ENCODE results near the gene KRTAP4-11.
"Not testable (repeated sequence)": the region's sequence is repeated elsewhere in the genome, so short reads cannot be mapped to it uniquely, and the experiment has no call there.

Gene KRTAP4-11

GRCh38 chr17:41125064-41125463, 6.9 kb upstream of the KRTAP4-11 start:
- Histone ChIP-seq H3K23ac (ENCODE audit: low read depth, low read length, poor library complexity) (no peak overlapping the region), H3K9ac (ENCODE audit: low read depth, low read length, poor library complexity) (no peak overlapping the region), H3K27me3 (ENCODE audit: control insufficient read depth in 3 of 3, insufficient read depth in 3 of 3, low read depth in 1 of 3, low read length in 3 of 3) (no peaks in the 10 kb centered on the region), H2BK15ac (ENCODE audit: low read length) (no peak overlapping the region), H3K36me3 (replicated peaks in 1 of 2; ENCODE audit: control insufficient read depth in 2 of 2, insufficient read depth in 2 of 2, low read length in 2 of 2) (no peaks in the 10 kb centered on the region), H2AK5ac (ENCODE audit: low read depth, low read length) (no peak overlapping the region), H3K4me1 (ENCODE audit: control insufficient read depth in 2 of 2, insufficient read depth in 1 of 2, low read depth in 1 of 2, low read length in 2 of 2) (no peaks in the 10 kb centered on the region), H2BK5ac (ENCODE audit: low read length) (no peak overlapping the region), H3K4me3 (ENCODE audit: low read length in 2 of 2) (no peak overlapping the region), H3K4me2 (ENCODE audit: insufficient read depth, low read length, poor library complexity, severe bottlenecking) (no peak overlapping the region), H3K14ac (ENCODE audit: low read length) (no peak overlapping the region), H4K8ac (ENCODE audit: low read depth, low read length) (no peak overlapping the region), H2BK12ac (ENCODE audit: low read length) (no peak overlapping the region), H3K79me1 (ENCODE audit: low read depth, low read length) (no peaks in the 10 kb centered on the region), H3K27ac (replicated peaks; ENCODE audit: low read length) (no peak overlapping the region), H4K91ac (ENCODE audit: low read depth, low read length, poor library complexity) (no peak overlapping the region), H2BK120ac (ENCODE audit: low read depth, low read length) (no peak overlapping the region), H3K18ac (ENCODE audit: low read length) (no peak overlapping the region), H3K9me3 (replicated peaks in 1 of 2; ENCODE audit: control insufficient read depth in 2 of 2, insufficient read depth in 1 of 2, low read depth in 1 of 2, low read length in 2 of 2) (no peaks in the 10 kb centered on the region), H3K4ac (ENCODE audit: low read length) (no peak overlapping the region), H2AFZ (ENCODE audit: low read length) (no peak overlapping the region)
- no peak for DNase-seq (ENCODE audit: low spot score)
- WGBS, 2 donors (ENCODE audit: extremely low coverage in 2 of 2, insufficient read length in 2 of 2, insufficient replicate concordance in 1 of 2): no CpG with 5 or more reads among the region's 2 CpGs

GRCh38 chr17:41123991-41124371, 5.8 kb upstream of the KRTAP4-11 start, which contains the start of gene KRTAP4-12:
Gene KRTAP4-12 (minus strand): TSS chr17:41124182. CDS start chr17:41124122, 60 bp downstream.
- H3K4me2 ChIP-seq (ENCODE audit: insufficient read depth, low read length, poor library complexity, severe bottlenecking); H4K91ac ChIP-seq (ENCODE audit: low read depth, low read length, poor library complexity); H3K4ac ChIP-seq (ENCODE audit: low read length); H2AK5ac ChIP-seq (ENCODE audit: low read depth, low read length); H3K27me3 ChIP-seq (ENCODE audit: control insufficient read depth in 3 of 3, insufficient read depth in 3 of 3, low read depth in 1 of 3, low read length in 3 of 3); H2BK5ac ChIP-seq (ENCODE audit: low read length); H3K9me3 ChIP-seq (replicated peaks in 1 of 2; ENCODE audit: control insufficient read depth in 2 of 2, insufficient read depth in 1 of 2, low read depth in 1 of 2, low read length in 2 of 2); H3K14ac ChIP-seq (ENCODE audit: low read length); H3K27ac ChIP-seq (replicated peaks; ENCODE audit: low read length); H3K36me3 ChIP-seq (replicated peaks in 1 of 2; ENCODE audit: control insufficient read depth in 2 of 2, insufficient read depth in 2 of 2, low read length in 2 of 2); H3K18ac ChIP-seq (ENCODE audit: low read length); H3K23ac ChIP-seq (ENCODE audit: low read depth, low read length, poor library complexity); H3K79me1 ChIP-seq (ENCODE audit: low read depth, low read length); H4K8ac ChIP-seq (ENCODE audit: low read depth, low read length); H2BK120ac ChIP-seq (ENCODE audit: low read depth, low read length); H2BK12ac ChIP-seq (ENCODE audit: low read length); H3K4me1 ChIP-seq (ENCODE audit: control insufficient read depth in 2 of 2, insufficient read depth in 1 of 2, low read depth in 1 of 2, low read length in 2 of 2); H2BK15ac ChIP-seq (ENCODE audit: low read length); H3K9ac ChIP-seq (ENCODE audit: low read depth, low read length, poor library complexity); H2AFZ ChIP-seq (ENCODE audit: low read length); DNase-seq (ENCODE audit: low spot score); H3K4me3 ChIP-seq (ENCODE audit: low read length in 2 of 2): not testable (repeated sequence)
- no CpG with 5 or more reads among the region's 3 CpGs for WGBS, 2 donors (ENCODE audit: extremely low coverage in 2 of 2, insufficient read length in 2 of 2, insufficient replicate concordance in 1 of 2)

GRCh38 chr17:41123292-41123990, 5.3 kb upstream of the KRTAP4-11 start:
- H2AFZ ChIP-seq (ENCODE audit: low read length); H3K36me3 ChIP-seq (replicated peaks in 1 of 2; ENCODE audit: control insufficient read depth in 2 of 2, insufficient read depth in 2 of 2, low read length in 2 of 2); H2BK5ac ChIP-seq (ENCODE audit: low read length); H3K9me3 ChIP-seq (replicated peaks in 1 of 2; ENCODE audit: control insufficient read depth in 2 of 2, insufficient read depth in 1 of 2, low read depth in 1 of 2, low read length in 2 of 2); H3K9ac ChIP-seq (ENCODE audit: low read depth, low read length, poor library complexity); H3K27me3 ChIP-seq (ENCODE audit: control insufficient read depth in 3 of 3, insufficient read depth in 3 of 3, low read depth in 1 of 3, low read length in 3 of 3); DNase-seq (ENCODE audit: low spot score); H2AK5ac ChIP-seq (ENCODE audit: low read depth, low read length); H4K91ac ChIP-seq (ENCODE audit: low read depth, low read length, poor library complexity); H3K27ac ChIP-seq (replicated peaks; ENCODE audit: low read length); H3K23ac ChIP-seq (ENCODE audit: low read depth, low read length, poor library complexity); H2BK12ac ChIP-seq (ENCODE audit: low read length); H4K8ac ChIP-seq (ENCODE audit: low read depth, low read length); H3K4me1 ChIP-seq (ENCODE audit: control insufficient read depth in 2 of 2, insufficient read depth in 1 of 2, low read depth in 1 of 2, low read length in 2 of 2); H3K18ac ChIP-seq (ENCODE audit: low read length); H2BK15ac ChIP-seq (ENCODE audit: low read length); H3K14ac ChIP-seq (ENCODE audit: low read length); H3K79me1 ChIP-seq (ENCODE audit: low read depth, low read length); H3K4me3 ChIP-seq (ENCODE audit: low read length in 2 of 2); H3K4me2 ChIP-seq (ENCODE audit: insufficient read depth, low read length, poor library complexity, severe bottlenecking); H2BK120ac ChIP-seq (ENCODE audit: low read depth, low read length); H3K4ac ChIP-seq (ENCODE audit: low read length): not testable (repeated sequence)
- WGBS, 2 donors (ENCODE audit: extremely low coverage in 2 of 2, insufficient read length in 2 of 2, insufficient replicate concordance in 1 of 2): no CpG with 5 or more reads among the region's 12 CpGs

- Histone ChIP-seq H3K27me3 (ENCODE audit: control insufficient read depth in 3 of 3, insufficient read depth in 3 of 3, low read depth in 1 of 3, low read length in 3 of 3) (no peaks in the 10 kb centered on the region), H3K79me1 (ENCODE audit: low read depth, low read length) (no peaks in the 10 kb centered on the region), H2BK5ac (ENCODE audit: low read length) (no peak overlapping the region), H2BK12ac (ENCODE audit: low read length) (no peak overlapping the region), H3K4ac (ENCODE audit: low read length) (no peak overlapping the region), H3K9me3 (replicated peaks in 1 of 2; ENCODE audit: control insufficient read depth in 2 of 2, insufficient read depth in 1 of 2, low read depth in 1 of 2, low read length in 2 of 2) (no peaks in the 10 kb centered on the region), H3K4me2 (ENCODE audit: insufficient read depth, low read length, poor library complexity, severe bottlenecking) (no peak overlapping the region), H3K23ac (ENCODE audit: low read depth, low read length, poor library complexity) (no peak overlapping the region), H3K18ac (ENCODE audit: low read length) (no peak overlapping the region), H4K91ac (ENCODE audit: low read depth, low read length, poor library complexity) (no peak overlapping the region), H2AFZ (ENCODE audit: low read length) (no peak overlapping the region), H2BK15ac (ENCODE audit: low read length) (no peak overlapping the region), H3K27ac (replicated peaks; ENCODE audit: low read length) (no peak overlapping the region), H2BK120ac (ENCODE audit: low read depth, low read length) (no peak overlapping the region), H3K4me1 (ENCODE audit: control insufficient read depth in 2 of 2, insufficient read depth in 1 of 2, low read depth in 1 of 2, low read length in 2 of 2) (no peaks in the 10 kb centered on the region), H3K4me3 (ENCODE audit: low read length in 2 of 2) (no peak overlapping the region), H4K8ac (ENCODE audit: low read depth, low read length) (no peak overlapping the region), H3K14ac (ENCODE audit: low read length) (no peak overlapping the region), H3K36me3 (replicated peaks in 1 of 2; ENCODE audit: control insufficient read depth in 2 of 2, insufficient read depth in 2 of 2, low read length in 2 of 2) (no peaks in the 10 kb centered on the region), H2AK5ac (ENCODE audit: low read depth, low read length) (no peak overlapping the region), H3K9ac (ENCODE audit: low read depth, low read length, poor library complexity) (no peak overlapping the region)
- no CpG with 5 or more reads among the region's 2 CpGs for WGBS, 2 donors (ENCODE audit: extremely low coverage in 2 of 2, insufficient read length in 2 of 2, insufficient replicate concordance in 1 of 2)
- no peak for DNase-seq (ENCODE audit: low spot score)
Measured at GRCh38 chr17:41121742-41122141, 3.6 kb upstream of the KRTAP4-11 start.
